Smooth muscle cell (in vitro differentiated cells): Measurements from ENCODE around the gene P2RX7. TPM values are rescaled to one million over a fixed set of nuclear protein-coding genes. Genes with fewer than 3 reads are reported as not detected.
"Not testable (repeated sequence)": the region's sequence is repeated elsewhere in the genome, so short reads cannot be mapped to it uniquely, and the experiment has no call there.

Source experiments
- DNase-seq: peaks from one replicate; lab custom pipeline; 2025; ENCODE audit not compliant: unreplicated experiment; lab: John Stamatoyannopoulos, UW
- H2AFZ ChIP-seq: fragments of 200-600 bp; sonication (generic); 2 replicates; pipeline ENCODE4 v1.6.0; 2016; ENCODE audit warnings: antibody characterized with exemption, low read depth, mild to moderate bottlenecking
- H3F3A ChIP-seq: fragments of 200-600 bp; sonication (generic); 2 replicates; pipeline ENCODE4 v1.6.0; 2017; ENCODE audit warnings: antibody characterized with exemption, low read depth
- H3K27ac ChIP-seq: fragments of 200-600 bp; sonication (generic); 2 replicates; pipeline ENCODE4 v1.5.1; 2016; ENCODE audit warnings: low read depth, mild to moderate bottlenecking
- H3K27me3 ChIP-seq: fragments of 200-600 bp; sonication (generic); 2 replicates; pipeline ENCODE4 v1.6.1; 2016; ENCODE audit warnings: low read depth, mild to moderate bottlenecking
- H3K36me3 ChIP-seq: fragments of 200-600 bp; sonication (generic); 2 replicates; pipeline ENCODE4 v1.5.1; 2016; ENCODE audit warnings: low read depth
- H3K4me1 ChIP-seq: fragments of 200-600 bp; sonication (generic); 2 replicates; pipeline ENCODE4 v1.5.1; 2016; ENCODE audit warnings: low read depth
- H3K4me2 ChIP-seq: fragments of 200-600 bp; sonication (generic); 2 replicates; pipeline ENCODE4 v1.6.0; 2016; ENCODE audit warnings: mild to moderate bottlenecking
- H3K4me3 ChIP-seq: fragments of 200-600 bp; sonication (generic); 2 replicates; pipeline ENCODE4 v1.5.1; 2016; ENCODE audit warnings: mild to moderate bottlenecking
- H3K79me2 ChIP-seq: fragments of 200-600 bp; sonication (generic); 2 replicates; pipeline ENCODE4 v1.6.0; 2016; ENCODE audit warnings: low read depth, mild to moderate bottlenecking
- H3K9ac ChIP-seq: fragments of 200-600 bp; sonication (generic); 2 replicates; pipeline ENCODE4 v1.6.0; 2016; ENCODE audit warnings: low read depth
- H3K9me3 ChIP-seq: fragments of 200-600 bp; sonication (generic); replicated peaks from 2 replicates; pipeline ENCODE4 v1.5.1; 2016; ENCODE audit warnings: low read depth
- H4K20me1 ChIP-seq: fragments of 200-600 bp; sonication (generic); 2 replicates; pipeline ENCODE4 v1.6.0; 2016; ENCODE audit warnings: low read depth
- WGBS: methylation state at CpG from one replicate; pipeline ENCODE4 v1.1.7; 2016; ENCODE audit warnings: low lambda C conversion rate; 5-methylcytosine and 5-hydroxymethylcytosine counted together
- polyA plus RNA-seq: library from polyadenylated mRNA; unstranded; fragments of >200 nt; fragmentation: Nextera tagmentation; extraction: Ambion mirVana; gene quantifications from 2 replicates; pipeline ENCODE4 v1.2.1, GENCODE V29; 2016
- total RNA-seq: library from RNA; depleted of rRNA; stranded (reverse); fragments of >200 nt; gene quantifications from 2 replicates; pipeline ENCODE4 v1.2.3, GENCODE V29; 2014
- TF ChIP-seq, protein P1 (sequence below): fragments of 200-600 bp; sonication (generic); IDR thresholded peaks from 2 replicates; pipeline ENCODE4 v1.5.1; 2017; ENCODE audit warnings: borderline replicate concordance, mild to moderate bottlenecking, antibody characterized with exemption; ENCODE audit not compliant: insufficient read depth, poor library complexity, severe bottlenecking

Gene P2RX7
- total and polyA plus RNA-seq, 2 experiments from 2014 or later = 1.1 to 1.6 TPM

DNA sequence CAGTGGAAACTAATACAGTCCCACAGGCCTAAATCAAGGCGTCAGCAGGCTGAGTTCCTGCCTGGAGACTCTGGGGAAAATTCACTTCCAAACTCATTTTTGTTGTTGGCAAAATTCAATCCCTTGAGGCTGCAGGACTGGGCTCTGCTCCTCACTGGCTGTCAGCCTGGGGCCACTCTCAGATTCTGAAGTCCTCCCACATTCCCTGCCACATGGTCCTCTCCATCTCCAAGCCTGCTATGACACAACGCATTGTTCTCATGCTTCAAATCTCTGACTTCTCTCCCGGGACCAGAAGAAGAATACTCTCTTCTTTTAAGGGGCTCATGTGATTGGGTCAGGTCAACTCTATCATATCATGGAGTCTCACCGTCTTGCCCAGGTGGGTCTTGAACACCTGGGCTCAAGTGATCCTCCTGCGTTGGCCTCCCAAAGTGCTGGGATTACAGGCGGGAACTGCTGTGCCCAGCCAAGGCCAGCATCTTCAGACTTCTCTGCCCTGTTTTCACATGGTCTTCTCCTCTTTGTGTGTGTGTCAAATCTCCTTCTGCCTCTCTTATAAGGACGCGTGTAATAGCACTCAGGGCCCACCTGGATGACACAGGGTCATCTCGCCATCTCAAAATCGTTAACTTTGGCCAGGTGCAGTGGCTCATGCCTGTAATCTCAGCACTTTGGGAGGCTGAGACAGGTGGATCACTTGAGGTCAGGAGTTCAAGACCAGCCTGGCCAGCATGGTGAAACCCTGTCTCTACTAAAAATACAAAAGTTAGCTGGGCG is 9.7 kb downstream of the P2RX7 start:
- H3K27ac ChIP-seq = no peak overlapping the region
- no peak overlapping the region for H3K4me2 ChIP-seq
- H4K20me1 ChIP-seq = no peaks in the 10 kb centered on the region
- H3K4me3 ChIP-seq = no peak overlapping the region
- H3K4me1 ChIP-seq = no peaks in the 10 kb centered on the region
- no peak overlapping the region for H3K9ac ChIP-seq
- WGBS = 95% methylated on average over 11 of the region's 11 CpGs
- no peaks in the 10 kb centered on the region for H3K79me2 ChIP-seq
- no peaks in the 10 kb centered on the region for H3F3A ChIP-seq
- TF ChIP-seq, protein P1, sequence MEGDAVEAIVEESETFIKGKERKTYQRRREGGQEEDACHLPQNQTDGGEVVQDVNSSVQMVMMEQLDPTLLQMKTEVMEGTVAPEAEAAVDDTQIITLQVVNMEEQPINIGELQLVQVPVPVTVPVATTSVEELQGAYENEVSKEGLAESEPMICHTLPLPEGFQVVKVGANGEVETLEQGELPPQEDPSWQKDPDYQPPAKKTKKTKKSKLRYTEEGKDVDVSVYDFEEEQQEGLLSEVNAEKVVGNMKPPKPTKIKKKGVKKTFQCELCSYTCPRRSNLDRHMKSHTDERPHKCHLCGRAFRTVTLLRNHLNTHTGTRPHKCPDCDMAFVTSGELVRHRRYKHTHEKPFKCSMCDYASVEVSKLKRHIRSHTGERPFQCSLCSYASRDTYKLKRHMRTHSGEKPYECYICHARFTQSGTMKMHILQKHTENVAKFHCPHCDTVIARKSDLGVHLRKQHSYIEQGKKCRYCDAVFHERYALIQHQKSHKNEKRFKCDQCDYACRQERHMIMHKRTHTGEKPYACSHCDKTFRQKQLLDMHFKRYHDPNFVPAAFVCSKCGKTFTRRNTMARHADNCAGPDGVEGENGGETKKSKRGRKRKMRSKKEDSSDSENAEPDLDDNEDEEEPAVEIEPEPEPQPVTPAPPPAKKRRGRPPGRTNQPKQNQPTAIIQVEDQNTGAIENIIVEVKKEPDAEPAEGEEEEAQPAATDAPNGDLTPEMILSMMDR = no peak
- no peaks in the 10 kb centered on the region for H3K9me3 ChIP-seq
- H2AFZ ChIP-seq = no peak overlapping the region
- no peaks in the 10 kb centered on the region for H3K36me3 ChIP-seq
- no peak for DNase-seq
- H3K27me3 ChIP-seq = no peaks in the 10 kb centered on the region

GRCh38 chr12:121144416-121144914 is 11.8 kb downstream of the P2RX7 start:
- TF ChIP-seq, protein P1 = no peak

GRCh38 chr12:121145221-121145620 is 12.5 kb downstream of the P2RX7 start:
- no peak overlapping the region for H3K9ac ChIP-seq
- no peak for DNase-seq
- WGBS = 70% methylated on average over 7 of the region's 8 CpGs
- H3K27me3 ChIP-seq = no peaks in the 10 kb centered on the region
- H3K4me3 ChIP-seq = no peak overlapping the region
- no peak overlapping the region for H3K4me2 ChIP-seq
- no peaks in the 10 kb centered on the region for H3K79me2 ChIP-seq
- TF ChIP-seq, protein P1 = no peak
- no peaks in the 10 kb centered on the region for H3K4me1 ChIP-seq
- H3K9me3 ChIP-seq = no peaks in the 10 kb centered on the region
- H3K36me3 ChIP-seq = no peaks in the 10 kb centered on the region
- no peaks in the 10 kb centered on the region for H3F3A ChIP-seq
- H2AFZ ChIP-seq = no peak overlapping the region
- no peak overlapping the region for H3K27ac ChIP-seq
- H4K20me1 ChIP-seq = no peaks in the 10 kb centered on the region

More at GRCh38 chr12:121144416-121144914, 11.8 kb downstream of the P2RX7 start:
- H3K4me3 ChIP-seq = no peak overlapping the region
- no peak overlapping the region for H2AFZ ChIP-seq
- no peak overlapping the region for H3K27ac ChIP-seq
- no peaks in the 10 kb centered on the region for H3F3A ChIP-seq
- no peaks in the 10 kb centered on the region for H3K79me2 ChIP-seq
- DNase-seq = no peak
- H3K9me3 ChIP-seq = no peaks in the 10 kb centered on the region
- H3K4me2 ChIP-seq = no peak overlapping the region
- no peaks in the 10 kb centered on the region for H4K20me1 ChIP-seq
- no peaks in the 10 kb centered on the region for H3K4me1 ChIP-seq
- no peaks in the 10 kb centered on the region for H3K27me3 ChIP-seq
- no peak overlapping the region for H3K9ac ChIP-seq
- no peaks in the 10 kb centered on the region for H3K36me3 ChIP-seq
- 91% methylated on average over 3 of the region's 3 CpGs for WGBS

DNA sequence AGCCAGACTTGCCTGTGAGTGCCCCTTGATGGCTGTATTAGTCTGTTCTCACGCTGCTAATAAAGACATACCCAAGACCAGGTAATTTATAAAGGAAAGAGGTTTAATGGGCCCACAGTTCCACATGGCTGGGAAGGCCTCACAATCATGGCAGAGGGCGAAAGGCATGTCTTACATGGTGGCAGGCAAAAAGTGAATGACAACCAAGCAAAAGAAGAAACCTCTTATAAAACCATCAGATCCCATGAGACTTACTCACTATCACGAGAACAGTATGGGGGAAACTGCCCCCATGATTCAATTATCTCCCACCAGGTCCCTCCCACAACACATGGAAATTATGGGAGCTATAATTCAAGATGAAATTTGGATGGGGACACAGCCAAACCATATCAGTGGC is 16.6 kb downstream of the P2RX7 start:
- not testable (repeated sequence) for H3K4me2 ChIP-seq, H3K27ac ChIP-seq, H3K27me3 ChIP-seq, H4K20me1 ChIP-seq, H2AFZ ChIP-seq, H3K4me1 ChIP-seq, H3K36me3 ChIP-seq, H3K4me3 ChIP-seq, H3F3A ChIP-seq, DNase-seq, H3K79me2 ChIP-seq, H3K9me3 ChIP-seq, H3K9ac ChIP-seq
- 86% methylated on average over 3 of the region's 3 CpGs for WGBS
